Mononuclear cell (primary cell): Measurements from ENCODE around the gene SHB. TPM values are rescaled to one million over a fixed set of nuclear protein-coding genes. Genes with fewer than 3 reads are reported as not detected.

ENCODE experiments used
- H3K27me3 ChIP-seq: 2 replicates; pipeline ENCODE4 v1.6.0; 2011; ENCODE audit warnings: low read length, control low read depth; ENCODE audit not compliant: insufficient read depth
- H3K4me1 ChIP-seq: 2 replicates; pipeline ENCODE4 v1.5.1; 2011; ENCODE audit warnings: mild to moderate bottlenecking, low read length, control low read depth; ENCODE audit not compliant: insufficient read depth
- H3K4me3 ChIP-seq: 2 replicates; pipeline ENCODE4 v1.5.1; 2011; ENCODE audit warnings: mild to moderate bottlenecking, low read length, moderate library complexity
- H3K9me3 ChIP-seq: 2 replicates; pipeline ENCODE4 v1.5.1; 2011; ENCODE audit warnings: low read depth, mild to moderate bottlenecking, control low read depth, low read length
- total RNA-seq: library from RNA; depleted of rRNA; stranded (reverse); fragments of >200 nt; gene quantifications from one replicate; pipeline ENCODE4 v1.2.3, GENCODE V29; 2012

Gene SHB
- total RNA-seq, 1 donor = 5.2 TPM

DNA sequence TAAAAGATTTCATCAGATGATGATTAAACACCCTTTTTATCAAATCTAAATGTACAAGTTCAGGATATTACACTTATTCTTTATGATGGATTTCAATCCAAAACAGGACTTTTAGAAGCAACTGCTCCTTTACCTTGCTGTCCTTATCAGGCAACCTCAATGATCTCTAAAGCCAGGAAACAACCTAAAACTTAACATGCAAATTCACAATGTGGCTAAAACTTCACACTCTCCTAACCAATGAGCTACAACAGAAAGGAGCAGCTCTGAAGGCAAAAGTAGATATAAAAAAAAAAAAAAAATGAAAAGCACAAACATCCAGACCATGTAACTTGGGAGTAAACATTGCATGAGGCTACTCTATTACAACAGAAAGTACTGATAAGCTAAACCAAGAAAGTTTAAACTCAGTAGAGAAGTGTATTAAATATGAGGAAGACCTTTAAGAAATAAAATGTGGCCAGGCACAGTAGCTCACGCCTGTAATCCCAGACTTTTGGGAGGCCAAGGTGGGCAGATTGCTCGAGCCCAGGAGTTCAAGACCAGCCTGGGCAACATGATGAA is 188.0 kb downstream of the SHB start:
- Histone ChIP-seq H3K4me1 (no peaks in the 10 kb centered on the region), H3K9me3 (no peaks in the 10 kb centered on the region), H3K4me3 (no peak overlapping the region), H3K27me3 (no peaks in the 10 kb centered on the region)

DNA sequence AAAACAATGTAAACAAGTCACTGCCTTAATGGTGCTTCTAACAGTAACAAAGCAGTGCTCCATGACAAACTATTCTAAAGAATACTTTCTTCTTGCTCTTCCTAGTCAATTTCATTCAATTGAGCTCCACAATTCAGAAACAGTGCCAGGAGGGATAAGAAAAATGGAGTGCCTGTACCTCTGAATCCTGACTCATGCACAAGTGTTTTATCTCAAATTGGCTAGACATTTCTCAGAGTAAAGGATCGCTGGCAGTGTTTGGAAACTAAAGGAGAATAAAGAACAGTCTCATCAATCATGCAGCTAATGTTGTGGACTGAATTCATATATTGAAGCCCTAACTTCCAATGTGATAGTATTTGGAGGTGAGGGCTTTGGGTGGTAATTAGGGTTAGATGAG is 192.7 kb downstream of the SHB start:
- Histone ChIP-seq H3K4me3 (no peak overlapping the region), H3K4me1 (no peaks in the 10 kb centered on the region), H3K9me3 (no peaks in the 10 kb centered on the region), H3K27me3 (no peaks in the 10 kb centered on the region)

DNA sequence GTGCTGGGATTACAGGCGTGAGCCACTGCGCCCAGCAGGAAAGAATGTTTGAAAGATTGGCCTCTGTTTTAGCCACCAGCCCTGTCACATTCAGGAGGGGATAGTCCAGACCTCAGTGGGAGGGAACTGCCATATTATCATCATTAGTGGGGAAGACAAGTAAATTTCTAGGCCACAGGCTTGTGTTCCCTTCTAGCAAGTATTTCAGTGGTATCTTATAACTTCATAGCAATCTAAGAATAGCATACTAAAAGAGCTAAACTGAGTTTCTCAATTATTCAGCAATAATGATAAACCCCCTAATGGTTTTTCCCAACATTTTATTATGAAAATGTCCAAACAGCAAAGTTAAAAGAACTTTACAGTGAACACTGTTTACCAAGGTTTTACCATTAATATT is 195.1 kb downstream of the SHB start:
- H3K4me1 ChIP-seq = no peaks in the 10 kb centered on the region
- no peak overlapping the region for H3K4me3 ChIP-seq
- no peaks in the 10 kb centered on the region for H3K9me3 ChIP-seq
- no peaks in the 10 kb centered on the region for H3K27me3 ChIP-seq

DNA sequence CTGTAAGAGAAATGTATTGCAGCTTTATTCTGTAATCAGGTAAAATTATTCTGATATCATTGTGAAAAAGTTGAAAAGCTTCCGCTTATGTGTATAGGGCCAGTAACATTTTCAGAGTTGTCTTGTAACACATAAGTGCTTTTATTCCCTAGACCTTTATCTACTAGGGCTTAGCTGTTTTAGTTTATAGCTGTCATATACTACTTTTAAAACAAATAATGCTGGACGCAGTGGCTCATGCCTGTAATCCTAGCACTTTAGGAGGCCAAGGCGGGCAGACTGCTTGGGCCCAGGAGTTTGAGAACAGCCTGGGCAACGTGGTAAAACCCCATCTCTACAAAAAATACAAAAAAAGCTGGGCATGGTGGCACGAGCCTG is 198.2 kb downstream of the SHB start:
- no peaks in the 10 kb centered on the region for H3K27me3 ChIP-seq
- H3K9me3 ChIP-seq = no peaks in the 10 kb centered on the region
- H3K4me1 ChIP-seq = no peaks in the 10 kb centered on the region
- H3K4me3 ChIP-seq = no peak overlapping the region

DNA sequence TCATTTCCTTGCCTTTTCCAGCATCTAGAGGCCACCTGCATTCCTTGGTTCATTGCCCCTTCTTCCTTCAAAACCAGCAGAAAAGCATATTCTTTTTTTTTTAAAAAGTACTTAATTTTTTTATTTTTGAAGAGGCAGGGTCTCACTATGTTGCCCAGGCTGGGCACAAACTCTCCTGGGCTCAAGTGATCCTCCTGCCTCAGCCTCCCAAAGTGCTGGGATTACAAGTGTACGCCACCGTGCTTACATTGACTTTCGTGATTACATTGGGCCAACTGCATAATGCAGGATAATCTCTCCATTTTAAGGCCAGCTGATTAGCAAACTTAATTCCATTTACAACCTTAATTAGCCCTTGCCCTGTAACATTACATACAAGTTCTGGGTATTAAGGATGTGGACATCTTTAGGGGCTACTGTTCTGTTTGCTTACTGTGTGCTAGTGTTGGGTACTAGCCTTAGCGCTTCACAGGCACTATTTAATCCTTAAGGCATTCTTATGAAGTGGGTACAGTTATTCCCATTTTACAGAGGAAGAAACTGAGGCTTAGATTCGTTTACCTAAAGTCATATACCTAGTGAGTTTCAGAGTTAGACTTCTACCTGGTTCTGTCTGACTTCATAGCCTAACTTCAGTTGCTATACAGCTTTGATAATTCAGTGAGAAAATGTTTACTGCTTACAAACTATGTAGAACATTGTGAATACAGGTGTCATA is 198.8 kb downstream of the SHB start:
- no peaks in the 10 kb centered on the region for H3K4me1 ChIP-seq
- H3K27me3 ChIP-seq = no peaks in the 10 kb centered on the region
- no peak overlapping the region for H3K4me3 ChIP-seq
- H3K9me3 ChIP-seq = no peaks in the 10 kb centered on the region

Other genes with a start within 250 kb of the SHB start
- 24.8 TPM for gene SLC25A51, start 165.1 kb downstream of the SHB start, total RNA-seq